ENCODE measurements around the gene ACAD9.
"Not testable (repeated sequence)": the region's sequence is repeated elsewhere in the genome, so short reads cannot be mapped to it uniquely, and the experiment has no call there.

ACAD9 gene

GRCh38 chr3:128861491-128861890 is 17.9 kb upstream of the ACAD9 start:
- no peak for DNase-seq (ENCODE audit: low spot score)

- no peak for DNase-seq (ENCODE audit: low spot score)
Measured at GRCh38 chr3:128863560-128863959, 15.9 kb upstream of the ACAD9 start.

GRCh38 chr3:128864351-128864811 is 15.0 kb upstream of the ACAD9 start:
- no peak for DNase-seq (ENCODE audit: low spot score)

GRCh38 chr3:128864849-128865804 is 14.3 kb upstream of the ACAD9 start:
- DNase-seq (ENCODE audit: low spot score): not testable (repeated sequence)

- no peak for DNase-seq (ENCODE audit: low spot score)
Measured at GRCh38 chr3:128867200-128868125, 12.0 kb upstream of the ACAD9 start.

GRCh38 chr3:128870347-128870746 is 9.1 kb upstream of the ACAD9 start:
- DNase-seq (ENCODE audit: low spot score): no peak

- DNase-seq (ENCODE audit: low spot score): no peak
Measured at GRCh38 chr3:128872282-128872681, 7.1 kb upstream of the ACAD9 start.

- no peak for DNase-seq (ENCODE audit: low spot score)
Measured at GRCh38 chr3:128872744-128873143, 6.7 kb upstream of the ACAD9 start.

GRCh38 chr3:128873244-128874022 is 6.0 kb upstream of the ACAD9 start:
- no peak for DNase-seq (ENCODE audit: low spot score)

- DNase-seq (ENCODE audit: low spot score): no peak
Measured at GRCh38 chr3:128874481-128875180, 4.8 kb upstream of the ACAD9 start.

GRCh38 chr3:128875556-128876120 is 3.8 kb upstream of the ACAD9 start:
- DNase-seq (ENCODE audit: low spot score): peak; percentile 59

- no peak for DNase-seq (ENCODE audit: low spot score)
Measured at GRCh38 chr3:128878011-128878457, 1.4 kb upstream of the ACAD9 start.

GRCh38 chr3:128878556-128879124 is 780 bp upstream of the ACAD9 start:
- DNase-seq (ENCODE audit: low spot score): peak; percentile 39

- DNase-seq (ENCODE audit: low spot score): no peak
Measured at GRCh38 chr3:128879991-128880390, 571 bp downstream of the ACAD9 start.

GRCh38 chr3:128880455-128880854 is 1.0 kb downstream of the ACAD9 start:
- not testable (repeated sequence) for DNase-seq (ENCODE audit: low spot score)

GRCh38 chr3:128881576-128881975 is 2.2 kb downstream of the ACAD9 start:
- DNase-seq (ENCODE audit: low spot score): no peak

- no peak for DNase-seq (ENCODE audit: low spot score)
Measured at GRCh38 chr3:128882719-128883118, 3.3 kb downstream of the ACAD9 start.

GRCh38 chr3:128884992-128885391 is 5.6 kb downstream of the ACAD9 start:
- DNase-seq (ENCODE audit: low spot score): no peak

GRCh38 chr3:128889139-128889894 is 9.9 kb downstream of the ACAD9 start:
- DNase-seq (ENCODE audit: low spot score): no peak
